ENCODE data around the gene NKTR. TPM values are rescaled to one million over a fixed set of nuclear protein-coding genes. Genes with fewer than 3 reads are reported as not detected.

The NKTR gene
- total RNA-seq, 6 experiments from 2014 or later: 21.9 to 35.2 (median 28.4) TPM

DNA sequence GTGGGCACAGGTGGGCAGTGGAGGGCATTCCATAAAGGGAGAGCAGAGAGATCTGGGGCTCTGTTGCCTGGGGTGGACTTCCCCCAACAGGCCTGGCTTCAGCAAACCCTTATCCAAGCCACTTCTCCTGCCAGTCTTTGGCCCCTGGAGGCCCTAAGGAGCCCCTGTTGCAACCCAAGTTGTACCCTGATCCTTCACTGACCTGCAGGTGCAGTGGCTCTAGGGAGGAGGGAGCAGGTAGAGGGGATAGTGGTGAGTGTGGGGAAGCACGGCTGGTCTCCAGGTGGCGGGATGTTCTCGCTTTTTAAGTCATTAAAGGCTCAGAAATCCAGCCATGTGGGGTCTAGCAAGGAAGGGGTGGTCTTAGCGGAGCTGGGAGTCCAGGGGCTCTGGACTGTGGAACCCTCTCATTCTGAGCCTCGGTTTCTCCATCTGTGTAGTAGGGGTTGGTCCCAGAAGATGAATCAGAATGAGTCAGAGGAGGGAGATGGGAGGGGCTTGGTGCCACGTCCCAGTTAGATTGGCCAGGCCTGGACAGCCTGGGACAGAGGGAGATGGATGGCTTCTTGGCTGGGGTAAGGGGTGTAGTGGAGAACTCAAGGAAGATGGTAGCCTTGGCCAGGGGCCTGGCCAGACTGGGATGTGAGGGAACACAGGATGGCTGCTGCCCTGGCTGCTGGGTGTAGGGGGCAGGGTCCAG, 55.6 kb downstream of the NKTR start:
- DNase-seq (no peak), ATAC-seq (no peak)
- Histone ChIP-seq H3K4me1 (peaks cover 0 to 14% (median 3%) of the 10 kb centered on the region in 4 donors), H3K36me3 (no peaks in the 10 kb centered on the region), H3K4me3 (no peak overlapping the region), H3K9me3 (no peaks in the 10 kb centered on the region), H3K27me3 (no peaks in the 10 kb centered on the region), H3K27ac (no peak overlapping the region)
- intact Hi-C loops (cut with DNase I): no loop called here
- 75% methylated on average over 2 of the region's 6 CpGs for WGBS (ENCODE audit: insufficient coverage, low coverage, low lambda C conversion rate, missing lambda C conversion rate)
- TF ChIP-seq POLR2A (IDR thresholded peaks at IDR 0.05): no peak

- no peak overlapping the region for H3K27ac ChIP-seq
- 100% methylated on average over 1 of the region's 9 CpGs for WGBS (ENCODE audit: insufficient coverage, low coverage, low lambda C conversion rate, missing lambda C conversion rate)
- H3K9me3 ChIP-seq: no peaks in the 10 kb centered on the region
- peaks cover 0 to 14% (median 3%) of the 10 kb centered on the region in 4 donors for H3K4me1 ChIP-seq
- H3K4me3 ChIP-seq: no peak overlapping the region
- no peak for TF ChIP-seq POLR2A (IDR thresholded peaks at IDR 0.05)
- TF ChIP-seq CTCF (IDR thresholded peaks at IDR 0.05): no peak
- H3K27me3 ChIP-seq: no peaks in the 10 kb centered on the region
- H3K36me3 ChIP-seq: no peaks in the 10 kb centered on the region
- intact Hi-C loops (cut with DNase I): no loop called here
- DNase-seq (no peak), ATAC-seq (no peak)
Measured at GRCh38 chr3:42656680-42657610, 56.5 kb downstream of the NKTR start.

DNA sequence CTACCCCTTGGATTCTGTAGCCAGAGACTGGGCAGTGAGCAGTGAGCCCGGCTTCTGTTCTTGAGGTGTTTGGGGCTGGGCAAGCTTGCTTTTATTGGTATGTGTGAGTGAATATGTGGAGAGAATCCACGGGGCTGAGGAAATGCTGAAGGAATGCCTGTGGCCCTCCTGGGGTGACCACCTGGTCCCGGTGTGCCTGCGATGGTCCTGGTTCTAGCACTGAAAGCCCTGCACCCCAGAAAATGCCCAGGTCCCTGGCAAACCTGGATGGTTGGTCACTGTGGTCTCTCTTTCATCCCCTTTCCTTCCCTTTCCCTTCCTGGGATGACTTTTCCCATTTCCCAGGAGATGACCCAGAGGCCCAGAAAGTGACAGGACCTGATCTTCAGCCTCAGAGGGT, 57.2 kb downstream of the NKTR start:
- H3K36me3 ChIP-seq: no peaks in the 10 kb centered on the region
- DNase-seq (no peak), ATAC-seq (no peak)
- no peaks in the 10 kb centered on the region for H3K9me3 ChIP-seq
- intact Hi-C loops (cut with DNase I): no loop called here
- no peak overlapping the region for H3K4me3 ChIP-seq
- TF ChIP-seq CTCF (IDR thresholded peaks at IDR 0.05): no peak
- TF ChIP-seq POLR2A (IDR thresholded peaks at IDR 0.05): no peak
- H3K4me1 ChIP-seq: peaks cover 0 to 12% (median 3%) of the 10 kb centered on the region in 4 donors
- H3K27me3 ChIP-seq: no peaks in the 10 kb centered on the region
- H3K27ac ChIP-seq: no peak overlapping the region
- WGBS (ENCODE audit: insufficient coverage, low coverage, low lambda C conversion rate, missing lambda C conversion rate): no CpG with 5 or more reads among the region's 4 CpGs

- H3K4me1 ChIP-seq: peaks cover 0 to 7% (median 3%) of the 10 kb centered on the region in 4 donors
- no peak for DNase-seq
- ATAC-seq: no peak
- no peaks in the 10 kb centered on the region for H3K27me3 ChIP-seq
- H3K36me3 ChIP-seq: no peaks in the 10 kb centered on the region
- TF ChIP-seq CTCF (IDR thresholded peaks at IDR 0.05) (no peak), POLR2A (IDR thresholded peaks at IDR 0.05) (no peak)
- no peak overlapping the region for H3K27ac ChIP-seq
- H3K4me3 ChIP-seq: no peak overlapping the region
- intact Hi-C loops (cut with DNase I): no loop called here
- WGBS (ENCODE audit: insufficient coverage, low coverage, low lambda C conversion rate, missing lambda C conversion rate): no CpG with 5 or more reads among the region's 34 CpGs
- no peaks in the 10 kb centered on the region for H3K9me3 ChIP-seq
Measured at GRCh38 chr3:42658091-42658770, 57.7 kb downstream of the NKTR start.

All from right lobe of liver (tissue), 6 donors.